Measurements from ENCODE around the gene ATP7B. TPM values are rescaled to one million over a fixed set of nuclear protein-coding genes. Genes with fewer than 3 reads are reported as not detected.

Gene ATP7B
- 1 to 10 TPM; 2.0 to 8.3 (median 5.1) TPM for total RNA-seq

DNA sequence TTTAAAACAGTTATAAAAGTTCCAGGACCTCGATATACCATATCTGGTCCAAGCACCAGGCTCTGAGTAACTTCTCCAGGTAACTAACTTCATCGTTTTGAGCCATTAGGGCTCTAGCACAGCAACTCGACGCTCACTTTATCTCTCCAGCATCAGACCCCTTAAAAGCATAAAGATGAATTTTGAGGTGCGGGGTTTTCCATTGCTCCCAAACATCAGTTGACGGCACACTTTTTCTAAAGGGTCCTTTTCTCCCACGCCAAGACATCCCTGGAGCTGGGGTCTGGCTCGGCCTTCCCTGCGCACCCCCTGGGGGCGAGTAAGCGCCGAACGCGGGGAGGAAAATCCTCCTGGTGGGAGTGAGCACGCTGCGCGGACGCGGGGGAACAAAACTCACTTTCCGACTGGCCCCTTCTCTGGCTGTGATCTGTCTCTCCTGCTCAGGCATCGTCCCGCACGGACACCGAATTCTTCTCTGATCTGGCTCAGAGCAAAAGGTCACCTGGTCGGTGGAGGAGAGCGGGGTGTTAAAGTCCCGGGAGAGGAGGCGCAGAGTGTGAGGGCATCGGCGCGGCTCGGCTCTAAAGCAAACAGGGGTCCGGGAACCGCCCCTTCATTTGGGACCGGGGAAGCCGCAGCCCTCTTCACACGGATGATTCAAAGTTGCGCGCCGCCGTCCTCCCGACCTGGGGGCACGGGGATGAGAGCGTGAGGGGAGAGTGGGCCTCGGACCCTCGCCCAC lies at the start of gene ATP7B:
ATP7B (minus strand) TSS at position 561 of the 742 bp plus-strand sequence; CDS start at position 448, 113 bp downstream.
- peak in 1 of 2 donors; percentile 68 for DNase-seq (ENCODE audit: low spot score in 2 of 2)
- TF ChIP-seq, protein P1, sequence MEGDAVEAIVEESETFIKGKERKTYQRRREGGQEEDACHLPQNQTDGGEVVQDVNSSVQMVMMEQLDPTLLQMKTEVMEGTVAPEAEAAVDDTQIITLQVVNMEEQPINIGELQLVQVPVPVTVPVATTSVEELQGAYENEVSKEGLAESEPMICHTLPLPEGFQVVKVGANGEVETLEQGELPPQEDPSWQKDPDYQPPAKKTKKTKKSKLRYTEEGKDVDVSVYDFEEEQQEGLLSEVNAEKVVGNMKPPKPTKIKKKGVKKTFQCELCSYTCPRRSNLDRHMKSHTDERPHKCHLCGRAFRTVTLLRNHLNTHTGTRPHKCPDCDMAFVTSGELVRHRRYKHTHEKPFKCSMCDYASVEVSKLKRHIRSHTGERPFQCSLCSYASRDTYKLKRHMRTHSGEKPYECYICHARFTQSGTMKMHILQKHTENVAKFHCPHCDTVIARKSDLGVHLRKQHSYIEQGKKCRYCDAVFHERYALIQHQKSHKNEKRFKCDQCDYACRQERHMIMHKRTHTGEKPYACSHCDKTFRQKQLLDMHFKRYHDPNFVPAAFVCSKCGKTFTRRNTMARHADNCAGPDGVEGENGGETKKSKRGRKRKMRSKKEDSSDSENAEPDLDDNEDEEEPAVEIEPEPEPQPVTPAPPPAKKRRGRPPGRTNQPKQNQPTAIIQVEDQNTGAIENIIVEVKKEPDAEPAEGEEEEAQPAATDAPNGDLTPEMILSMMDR (IDR thresholded peaks at IDR 0.05) = no peak
- TF ChIP-seq POLR2AphosphoS5 (IDR thresholded peaks at IDR 0.05) (no peak), POLR2A (IDR thresholded peaks at IDR 0.05) (no peak), EP300 (IDR thresholded peaks at IDR 0.05) (no peak)
- 8% methylated on average over 24 of the region's 46 CpGs for WGBS

DNA sequence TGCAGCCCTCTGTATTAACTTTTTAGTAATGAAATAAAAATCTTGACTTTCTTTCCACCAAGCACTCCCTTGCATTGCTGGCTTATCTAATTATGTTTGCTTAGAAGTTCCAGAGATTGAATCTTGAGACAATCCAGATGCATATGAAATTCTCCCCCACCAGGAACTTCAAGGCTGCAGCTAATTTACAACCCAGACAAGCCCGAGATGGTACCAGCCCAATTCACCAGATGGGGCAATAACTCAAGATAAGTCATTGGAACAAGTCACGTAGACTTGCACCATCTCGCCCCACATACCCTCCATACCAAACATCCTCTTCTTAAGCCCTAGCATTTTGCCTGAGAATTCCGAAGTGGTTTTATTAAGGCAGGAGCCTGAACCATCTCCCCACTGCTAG lies 42.2 kb upstream of the ATP7B start:
- 20% methylated on average over 4 of the region's 4 CpGs for WGBS
- Histone ChIP-seq H3K4me3 (no peak overlapping the region), H3K36me3 (no peaks in the 10 kb centered on the region), H3K27ac (no peak overlapping the region), H3K4me1 (no peaks in the 10 kb centered on the region), H3K9me3 (no peaks in the 10 kb centered on the region), H3K27me3 (no peaks in the 10 kb centered on the region)
- TF ChIP-seq POLR2AphosphoS5 (IDR thresholded peaks at IDR 0.05) (no peak), EP300 (IDR thresholded peaks at IDR 0.05) (no peak), POLR2A (IDR thresholded peaks at IDR 0.05) (no peak)
- TF ChIP-seq, protein P1 (IDR thresholded peaks at IDR 0.05) = no peak
- no peak for DNase-seq (ENCODE audit: low spot score in 2 of 2)

More for the DNA sequence above, at the start of gene ATP7B:
- Histone ChIP-seq H3K36me3 (peaks cover under 1% of the 10 kb centered on the region), H3K27me3 (no peaks in the 10 kb centered on the region), H3K27ac (peak within 1 kb of the TSS; percentile 51), H3K4me3 (peak within 1 kb of the TSS; percentile 96), H3K9me3 (no peaks in the 10 kb centered on the region), H3K4me1 (peaks cover 28% of the 10 kb centered on the region)

DNA sequence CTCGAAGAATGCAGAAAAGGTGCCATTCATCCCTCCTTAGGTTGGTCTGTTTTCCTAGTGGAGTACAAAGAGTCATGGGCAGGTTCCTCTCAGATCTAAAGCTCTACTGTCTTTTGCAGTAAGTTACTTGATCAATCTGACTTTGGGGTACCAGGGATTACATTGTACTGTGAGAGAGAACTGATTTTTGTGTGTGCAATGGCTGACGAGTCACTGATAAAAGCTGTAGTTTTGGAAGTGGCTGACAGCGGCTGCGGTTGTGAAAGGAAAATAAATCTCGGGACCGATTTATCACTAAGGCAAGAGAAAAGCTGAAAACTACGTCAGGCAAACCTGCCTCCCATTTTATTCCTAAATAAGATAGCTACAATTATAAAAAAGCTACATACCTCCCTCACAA lies 40.1 kb upstream of the ATP7B start:
- no peak for DNase-seq (ENCODE audit: low spot score in 2 of 2)
- 59% methylated on average over 7 of the region's 7 CpGs for WGBS

DNA sequence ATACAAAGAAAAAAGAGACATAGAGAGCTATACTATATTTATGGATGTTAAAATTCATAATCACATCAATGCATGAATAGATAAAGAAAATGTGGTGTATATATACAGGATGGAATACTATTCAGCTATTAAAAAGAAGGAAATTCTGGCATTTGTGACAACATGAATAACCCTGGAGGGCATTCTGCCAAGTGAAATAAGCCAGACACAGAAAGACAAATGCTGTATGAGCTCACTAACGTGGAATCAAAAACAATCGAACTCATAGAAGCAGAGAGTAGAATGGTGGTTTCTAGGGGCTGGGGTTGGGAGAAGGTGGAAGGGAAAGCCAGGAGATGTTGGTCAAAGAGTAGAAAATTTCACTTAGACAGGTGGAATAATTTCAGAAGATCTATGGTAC lies 37.3 kb upstream of the ATP7B start:
- Histone ChIP-seq H3K36me3 (no peaks in the 10 kb centered on the region), H3K9me3 (no peaks in the 10 kb centered on the region), H3K4me3 (no peak overlapping the region), H3K27me3 (no peaks in the 10 kb centered on the region), H3K4me1 (no peaks in the 10 kb centered on the region), H3K27ac (no peak overlapping the region)
- TF ChIP-seq POLR2AphosphoS5 (IDR thresholded peaks at IDR 0.05) = no peak
- no peak for TF ChIP-seq EP300 (IDR thresholded peaks at IDR 0.05)
- TF ChIP-seq, protein P1 (IDR thresholded peaks at IDR 0.05) = no peak
- TF ChIP-seq POLR2A (IDR thresholded peaks at IDR 0.05) = no peak
- 66% methylated on average over 2 of the region's 2 CpGs for WGBS
- DNase-seq (ENCODE audit: low spot score in 2 of 2) = no peak

More for the DNA sequence above, 40.1 kb upstream of the ATP7B start:
- Histone ChIP-seq H3K4me1 (no peaks in the 10 kb centered on the region), H3K9me3 (no peaks in the 10 kb centered on the region), H3K27me3 (no peaks in the 10 kb centered on the region), H3K27ac (no peak overlapping the region), H3K4me3 (no peak overlapping the region), H3K36me3 (no peaks in the 10 kb centered on the region)
- TF ChIP-seq EP300 (IDR thresholded peaks at IDR 0.05) = no peak
- no peak for TF ChIP-seq POLR2AphosphoS5 (IDR thresholded peaks at IDR 0.05)
- no peak for TF ChIP-seq POLR2A (IDR thresholded peaks at IDR 0.05)
- TF ChIP-seq, protein P1 (IDR thresholded peaks at IDR 0.05) = no peak

DNA sequence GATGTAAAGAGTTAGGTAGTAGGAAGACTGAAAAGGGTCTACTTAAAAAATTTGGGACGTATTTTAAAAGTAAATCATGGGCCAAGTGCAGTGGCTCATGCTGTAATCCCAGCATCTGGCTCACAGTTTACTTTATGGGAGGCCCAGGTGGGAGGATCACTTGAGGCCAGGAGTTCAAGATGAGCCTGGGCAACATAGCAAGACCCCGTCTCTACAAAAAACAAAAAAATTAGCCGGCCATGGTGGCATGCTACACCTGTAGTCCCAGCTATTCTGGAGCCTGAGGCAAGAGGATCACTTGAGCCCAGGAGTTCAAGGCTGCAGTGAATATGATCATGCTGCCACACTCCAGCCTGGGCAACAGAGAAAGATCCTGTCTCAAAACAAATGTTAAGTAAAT lies 36.2 kb upstream of the ATP7B start:
- TF ChIP-seq EP300 (IDR thresholded peaks at IDR 0.05) (no peak), POLR2AphosphoS5 (IDR thresholded peaks at IDR 0.05) (no peak), POLR2A (IDR thresholded peaks at IDR 0.05) (no peak)
- TF ChIP-seq, protein P1 (IDR thresholded peaks at IDR 0.05) = no peak
- Histone ChIP-seq H3K36me3 (no peaks in the 10 kb centered on the region), H3K27me3 (no peaks in the 10 kb centered on the region), H3K4me1 (no peaks in the 10 kb centered on the region), H3K27ac (no peak overlapping the region), H3K9me3 (no peaks in the 10 kb centered on the region), H3K4me3 (no peak overlapping the region)
- DNase-seq (ENCODE audit: low spot score in 2 of 2) = no peak
- 93% methylated on average over 3 of the region's 3 CpGs for WGBS
